NOMO-1 treated with dmso at 0.1 percent for 144 hours (cell line): ENCODE measurements around the gene PDLIM7.

Experiments
- DNase-seq: peaks from one replicate; lab custom pipeline; 2025; ENCODE audit not compliant: unreplicated experiment; lab: John Stamatoyannopoulos, UW

The PDLIM7 gene

GRCh38 chr5:177475563-177476427 is 21.6 kb downstream of the PDLIM7 start:
- no peak for DNase-seq

GRCh38 chr5:177474846-177475562 is 22.4 kb downstream of the PDLIM7 start:
- DNase-seq: peak; percentile 42

- no peak for DNase-seq
Observed at GRCh38 chr5:177474002-177474476, 23.4 kb downstream of the PDLIM7 start.

- no peak for DNase-seq
Observed at GRCh38 chr5:177473443-177474001, 23.9 kb downstream of the PDLIM7 start, which contains the start of gene DBN1. Gene DBN1 (minus strand): TSS chr5:177473634. CDS start chr5:177473521, 113 bp downstream.

GRCh38 chr5:177472460-177473442 is 24.7 kb downstream of the PDLIM7 start:
- no peak for DNase-seq

- no peak for DNase-seq
Observed at GRCh38 chr5:177471610-177472356, 25.6 kb downstream of the PDLIM7 start.

- DNase-seq: no peak
Observed at GRCh38 chr5:177470759-177471536, 26.5 kb downstream of the PDLIM7 start.

GRCh38 chr5:177469750-177470525 is 27.5 kb downstream of the PDLIM7 start:
- no peak for DNase-seq

GRCh38 chr5:177468685-177469628 is 28.4 kb downstream of the PDLIM7 start:
- no peak for DNase-seq

GRCh38 chr5:177468329-177468684 is 29.1 kb downstream of the PDLIM7 start:
- DNase-seq: no peak

- no peak for DNase-seq
Observed at GRCh38 chr5:177467436-177467835, 30.0 kb downstream of the PDLIM7 start.

- no peak for DNase-seq
Observed at GRCh38 chr5:177466861-177467260, 30.5 kb downstream of the PDLIM7 start.

- no peak for DNase-seq
Observed at GRCh38 chr5:177465044-177465443, 32.4 kb downstream of the PDLIM7 start.

GRCh38 chr5:177462021-177462670 is 35.3 kb downstream of the PDLIM7 start:
- DNase-seq: peak; percentile 29

GRCh38 chr5:177459819-177460628 is 37.4 kb downstream of the PDLIM7 start:
- DNase-seq: no peak

- DNase-seq: no peak
Observed at GRCh38 chr5:177459357-177459756, 38.0 kb downstream of the PDLIM7 start.
